GM18951 (cell line): Measurements from ENCODE around the gene NPAT.
A peak's percentile ranks its signal among the peaks of the same experiment; 100 is the strongest.
"Not testable (repeated sequence)": the region's sequence is repeated elsewhere in the genome, so short reads cannot be mapped to it uniquely, and the experiment has no call there.

Experiments
- POLR2A ChIP-seq: IDR thresholded peaks from 4 replicates; pipeline ENCODE4 v1.6.1; 2011; ENCODE audit warnings: mild to moderate bottlenecking; ENCODE audit not compliant: insufficient read length, insufficient read depth; ENCODE audit errors: extremely low read depth
- in situ Hi-C: fragments of 300-500 bp; cut with MboI; formaldehyde crosslinking; loops from one replicate; pipeline ENCODE4 v1.12.0; 2022; ENCODE audit warnings: low sequenced_read_pairs, mixed read lengths, inconsistent platforms; ENCODE audit not compliant: unreplicated experiment

The NPAT gene

DNA sequence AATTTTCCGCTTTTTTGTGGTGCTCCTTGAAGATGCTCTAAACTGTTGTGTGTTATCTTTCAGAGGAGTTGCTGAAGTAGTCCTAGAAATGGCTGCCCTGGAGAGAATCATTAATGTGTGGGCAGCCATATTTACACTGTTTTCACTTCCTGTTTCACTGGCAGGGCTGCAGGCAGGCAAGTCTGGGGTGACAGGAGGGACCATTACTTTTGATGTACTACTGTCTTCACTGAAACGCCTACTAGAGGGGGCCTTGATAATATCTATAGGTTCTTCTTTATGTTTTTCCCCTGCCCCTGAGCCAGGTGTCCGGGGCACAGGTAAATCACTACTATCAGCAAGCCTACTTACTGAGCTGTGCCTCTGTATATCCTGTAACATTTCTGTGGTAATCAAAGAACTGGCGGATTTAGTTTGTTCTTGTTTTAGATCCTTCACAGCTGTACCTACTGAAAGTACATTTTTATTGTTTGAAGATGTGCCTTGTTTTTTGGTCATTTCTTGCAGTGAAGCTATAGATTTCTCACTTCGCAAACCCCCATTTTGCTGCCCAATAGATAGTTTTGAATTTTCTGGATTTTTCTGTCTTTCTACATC is 61.4 kb downstream of the NPAT start:
- TF ChIP-seq POLR2A, result no peak
- in situ Hi-C loops, result no loop called here

DNA sequence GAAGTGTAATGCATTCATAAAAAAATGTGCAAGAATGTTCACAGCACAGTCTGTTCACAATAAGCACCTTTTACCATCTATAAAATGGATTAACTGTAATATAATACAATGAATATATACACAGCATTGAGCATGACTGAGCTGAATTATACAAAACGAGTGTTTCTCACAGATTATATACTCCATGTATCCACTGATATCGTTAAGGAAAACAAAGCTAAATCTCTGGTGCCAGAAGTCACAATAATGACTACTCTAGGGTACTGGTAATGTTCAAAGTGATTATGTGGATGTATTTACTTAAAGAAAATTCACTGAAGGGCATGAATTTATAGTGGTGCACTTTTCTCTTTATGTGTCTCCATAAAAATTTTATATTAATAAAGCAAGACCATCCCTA is 67.8 kb downstream of the NPAT start:
- in situ Hi-C loops, result no loop called here
- TF ChIP-seq POLR2A, result no peak

DNA sequence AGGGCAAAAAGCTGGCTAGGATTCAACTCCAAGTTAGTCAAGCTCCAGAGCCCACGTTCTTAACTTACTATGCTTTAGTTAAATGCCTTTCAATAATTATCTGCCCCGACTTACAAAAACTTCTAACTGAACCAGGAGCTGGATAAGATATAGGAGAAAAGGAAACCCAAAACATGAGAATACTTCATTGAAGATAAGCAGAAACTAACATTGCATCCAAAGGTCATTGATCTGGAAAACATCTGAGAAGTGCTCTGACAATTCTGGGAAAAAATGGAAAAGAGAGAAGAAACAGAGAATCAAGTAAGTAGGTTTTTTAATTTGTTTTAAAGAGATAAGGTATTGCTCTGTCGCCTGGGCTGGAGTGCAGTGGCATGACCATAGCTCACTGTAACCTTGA is 73.9 kb downstream of the NPAT start:
- TF ChIP-seq POLR2A, result no peak
- in situ Hi-C loops, result loop anchor here (25.0 kb wide), 1 partner anchor 514 kb away; the partner anchor contains the start of gene DDX10

DNA sequence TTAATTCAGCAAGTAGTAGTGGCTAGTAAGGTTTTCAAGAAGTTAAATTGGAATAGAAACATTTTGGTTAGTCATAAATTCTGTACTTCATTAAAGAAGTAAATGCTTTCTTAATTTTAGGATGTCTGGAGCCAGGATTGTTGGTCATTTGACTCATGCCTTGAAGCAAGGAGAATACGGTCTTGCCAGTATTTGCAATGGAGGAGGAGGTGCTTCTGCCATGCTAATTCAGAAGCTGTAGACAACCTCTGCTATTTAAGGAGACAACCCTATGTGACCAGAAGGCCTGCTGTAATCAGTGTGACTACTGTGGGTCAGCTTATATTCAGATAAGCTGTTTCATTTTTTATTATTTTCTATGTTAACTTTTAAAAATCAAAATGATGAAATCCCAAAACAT is 75.3 kb downstream of the NPAT start:
- in situ Hi-C loops, result loop anchor here (25.0 kb wide), 1 partner anchor 515 kb away; the partner anchor contains the start of gene DDX10
- no peak for TF ChIP-seq POLR2A

DNA sequence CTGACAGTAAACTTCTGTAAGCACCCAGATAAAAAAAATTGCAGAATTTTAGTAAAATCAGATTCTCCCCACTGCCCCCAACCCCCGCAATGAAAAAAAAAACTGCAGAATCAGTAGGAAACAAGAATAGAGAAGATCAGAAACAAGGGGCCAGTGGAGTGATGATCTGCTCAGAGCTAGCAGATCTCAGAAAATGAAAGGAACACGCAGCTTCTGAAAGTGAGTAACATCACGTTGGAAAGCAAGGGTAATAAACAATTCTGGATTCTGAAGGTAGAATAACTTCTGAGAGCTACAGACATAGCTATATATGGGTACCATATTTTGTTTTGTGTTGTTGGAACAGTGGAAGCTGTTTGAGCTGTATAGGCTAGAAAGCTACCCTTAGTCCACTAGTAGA is 77.8 kb downstream of the NPAT start:
- no peak for TF ChIP-seq POLR2A
- in situ Hi-C loops, result loop anchor here (25.0 kb wide), 1 partner anchor 518 kb away; the partner anchor contains the start of gene DDX10

DNA sequence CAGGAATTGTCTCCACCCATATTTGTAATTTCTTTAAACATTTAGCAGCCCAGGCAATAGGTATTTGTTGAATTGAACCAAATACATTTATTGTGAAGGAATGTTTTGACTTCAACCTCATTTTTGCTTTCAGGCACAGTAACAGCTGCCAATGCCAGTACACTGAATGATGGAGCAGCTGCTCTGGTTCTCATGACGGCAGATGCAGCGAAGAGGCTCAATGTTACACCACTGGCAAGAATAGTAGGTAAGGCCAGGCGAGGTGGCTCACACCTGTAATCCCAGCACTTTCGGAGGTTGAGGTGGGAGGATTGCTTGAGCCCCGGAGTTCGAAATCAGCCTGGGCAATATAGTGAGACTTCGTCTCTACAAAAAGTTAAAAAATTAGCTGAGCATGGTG is 80.1 kb downstream of the NPAT start:
- TF ChIP-seq POLR2A, result no peak
- in situ Hi-C loops, result loop anchor here (25.0 kb wide), 1 partner anchor 520 kb away; the partner anchor contains the start of gene DDX10

DNA sequence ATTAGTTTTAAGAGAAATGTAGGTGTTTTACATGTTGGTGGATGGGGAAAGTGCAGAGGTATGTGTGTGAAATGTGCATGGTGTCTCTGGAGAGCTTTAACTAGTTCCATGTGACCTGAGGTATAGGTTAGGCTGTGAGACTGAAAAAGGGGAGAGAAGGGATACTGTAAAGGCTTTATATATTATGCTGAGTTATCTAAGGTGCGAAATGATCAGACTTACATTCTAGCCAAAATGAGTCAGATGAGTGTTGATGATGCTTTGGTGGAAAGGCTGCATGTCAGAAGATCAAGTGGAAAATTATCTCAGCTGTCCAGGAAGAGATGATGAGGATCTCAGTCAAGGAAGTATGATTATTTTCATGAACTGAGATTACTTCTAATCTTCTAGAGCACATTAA is 85.2 kb downstream of the NPAT start:
- no peak for TF ChIP-seq POLR2A
- in situ Hi-C loops, result loop anchor here (25.0 kb wide), 1 partner anchor 525 kb away; the partner anchor contains the start of gene DDX10

DNA sequence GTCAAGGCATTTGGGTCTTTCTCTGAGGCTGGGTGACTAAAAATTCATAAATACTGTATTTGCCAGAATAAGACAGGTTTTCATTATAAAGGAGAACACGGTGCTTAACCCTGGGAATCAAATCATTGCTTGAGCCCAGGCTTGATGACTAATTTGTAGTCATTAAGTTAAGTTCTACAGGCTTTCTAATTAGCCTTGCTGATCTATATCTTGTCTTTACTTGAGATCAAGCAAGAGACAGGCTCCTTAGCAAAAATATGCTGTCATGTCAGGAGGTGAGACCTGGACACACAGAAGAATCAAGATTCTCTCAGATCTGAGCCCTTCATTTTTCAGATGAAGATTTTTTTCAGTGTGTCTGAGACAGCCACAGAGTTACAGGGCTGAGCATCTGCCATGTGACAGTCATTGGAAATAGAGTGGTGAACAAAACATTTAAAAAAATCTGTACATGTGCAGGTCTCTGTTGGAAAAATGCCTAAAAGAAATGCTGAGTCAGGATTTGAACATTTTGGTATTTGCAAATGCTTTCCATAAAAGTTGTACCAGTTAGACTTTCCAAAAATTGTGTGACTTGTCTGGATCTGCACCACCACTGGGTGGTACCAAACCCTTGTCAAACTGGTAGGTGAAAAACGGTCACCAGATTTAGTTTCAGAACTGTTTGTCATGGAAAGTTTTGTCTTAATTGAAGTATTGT is 86.4 kb downstream of the NPAT start:
- TF ChIP-seq POLR2A, result no peak
- in situ Hi-C loops, result loop anchor here (25.0 kb wide), 1 partner anchor 526 kb away; the partner anchor contains the start of gene DDX10

DNA sequence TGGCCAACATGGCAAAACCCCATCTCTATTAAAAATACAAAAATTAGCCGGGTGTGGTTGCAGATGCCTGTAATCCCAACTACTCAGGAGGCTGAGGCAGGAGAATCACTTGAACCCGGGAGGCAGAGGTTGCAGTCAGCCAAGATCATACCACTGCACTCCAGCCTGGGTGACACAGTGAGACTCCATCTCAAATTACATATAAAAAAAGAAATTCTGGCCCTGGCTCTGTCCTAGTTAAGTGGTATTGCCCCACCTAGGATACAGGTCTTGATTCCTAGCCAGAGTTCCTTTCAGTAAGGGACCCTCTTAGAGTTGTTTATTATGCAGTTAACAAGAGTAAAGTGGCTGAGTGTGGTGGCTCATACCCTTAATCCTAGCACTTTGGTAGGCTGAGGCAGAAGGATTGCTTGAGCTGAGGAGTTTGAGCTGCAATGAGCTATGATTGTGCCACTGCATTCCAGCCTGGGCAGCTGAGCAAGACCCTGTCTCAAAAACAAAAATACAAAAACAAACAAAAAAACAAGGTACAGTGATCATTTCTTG is 89.4 kb downstream of the NPAT start:
- in situ Hi-C loops, result loop anchor here (25.0 kb wide), 1 partner anchor 529 kb away; the partner anchor contains the start of gene DDX10

DNA sequence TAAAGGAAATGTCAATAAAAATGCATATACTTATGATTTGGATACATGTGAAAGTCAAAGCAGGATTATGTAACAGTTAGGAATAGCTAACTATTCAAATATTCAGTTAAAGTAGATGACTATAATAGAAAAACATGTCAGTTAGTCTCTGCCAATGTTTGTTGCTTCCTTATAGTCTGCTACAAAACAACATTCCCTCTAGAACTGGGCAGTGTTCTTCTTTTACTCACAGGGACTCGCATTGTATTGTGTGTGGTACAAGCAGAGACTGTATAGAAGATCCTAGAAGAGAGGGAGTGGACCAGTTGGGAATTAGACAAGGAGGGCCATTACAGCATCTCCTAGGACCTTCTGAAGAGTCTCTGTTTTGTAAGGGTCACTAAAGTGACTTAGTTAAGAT is 90.4 kb downstream of the NPAT start:
- TF ChIP-seq POLR2A, result no peak
- in situ Hi-C loops, result loop anchor here (25.0 kb wide), 1 partner anchor 530 kb away; the partner anchor contains the start of gene DDX10

DNA sequence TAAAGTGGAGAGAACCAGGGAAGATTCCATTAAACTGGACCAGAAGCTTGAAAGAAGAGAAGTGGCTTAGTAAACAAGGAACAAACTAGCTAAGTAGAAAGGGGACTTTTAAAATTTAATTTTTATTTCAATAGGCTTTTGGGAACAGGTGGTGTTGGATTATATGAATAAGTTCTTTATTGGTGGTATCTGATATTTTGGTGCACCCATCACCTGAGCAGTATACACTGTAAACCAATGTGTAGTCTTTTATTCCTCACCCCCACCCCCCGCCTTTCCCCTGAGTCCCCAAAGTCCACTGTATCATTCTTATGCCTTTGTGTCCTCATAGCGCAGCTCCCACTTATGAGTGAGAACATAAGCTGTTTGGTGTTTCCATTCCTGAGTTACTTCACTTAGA is 93.7 kb downstream of the NPAT start:
- in situ Hi-C loops, result loop anchor here (25.0 kb wide), 1 partner anchor 534 kb away; the partner anchor contains the start of gene DDX10
- TF ChIP-seq POLR2A, result no peak

DNA sequence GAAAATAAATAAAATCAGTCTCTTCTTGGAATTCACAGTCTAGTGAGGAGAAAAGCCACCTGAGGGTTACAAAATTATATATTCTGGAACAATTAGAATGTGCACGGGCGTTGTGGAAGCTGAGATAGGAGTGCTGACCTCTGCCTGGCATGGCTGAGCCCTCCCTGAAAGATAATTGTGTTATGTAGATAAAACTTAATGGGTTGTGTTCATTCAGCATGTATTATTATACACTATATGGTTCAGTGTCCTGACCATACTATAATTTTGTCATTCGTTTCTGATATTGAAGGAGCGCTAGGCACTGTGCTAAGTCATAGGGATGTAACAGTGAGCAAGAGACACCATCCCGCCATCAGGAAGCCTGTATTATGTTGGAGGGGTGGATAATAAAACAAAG is 97.3 kb downstream of the NPAT start:
- TF ChIP-seq POLR2A, result no peak
- in situ Hi-C loops, result loop anchor here (25.0 kb wide), 1 partner anchor 537 kb away; the partner anchor contains the start of gene DDX10

DNA sequence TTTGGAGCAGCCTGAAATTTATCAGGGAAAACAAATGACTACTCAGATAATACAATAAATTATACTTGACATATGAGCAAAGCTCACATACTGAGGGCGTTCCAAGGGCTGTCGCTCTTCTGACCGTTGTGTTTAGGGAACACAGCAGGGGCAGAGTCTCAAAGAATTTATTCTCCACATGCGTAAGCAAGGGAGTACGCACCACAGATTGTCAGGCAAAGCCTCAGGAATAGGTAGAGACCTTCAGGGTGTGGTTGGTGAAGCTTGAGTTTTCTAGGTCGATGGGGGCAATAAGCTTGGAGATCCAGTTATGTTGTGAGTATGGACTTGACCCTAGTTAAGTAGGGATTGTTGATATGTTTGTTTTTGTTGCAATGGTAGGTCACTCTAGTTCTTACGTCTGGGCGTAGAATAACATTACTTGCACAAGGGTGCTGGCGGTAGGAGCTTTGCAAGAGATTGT is 100.2 kb downstream of the NPAT start:
- no peak for TF ChIP-seq POLR2A
- in situ Hi-C loops, result no loop called here

DNA sequence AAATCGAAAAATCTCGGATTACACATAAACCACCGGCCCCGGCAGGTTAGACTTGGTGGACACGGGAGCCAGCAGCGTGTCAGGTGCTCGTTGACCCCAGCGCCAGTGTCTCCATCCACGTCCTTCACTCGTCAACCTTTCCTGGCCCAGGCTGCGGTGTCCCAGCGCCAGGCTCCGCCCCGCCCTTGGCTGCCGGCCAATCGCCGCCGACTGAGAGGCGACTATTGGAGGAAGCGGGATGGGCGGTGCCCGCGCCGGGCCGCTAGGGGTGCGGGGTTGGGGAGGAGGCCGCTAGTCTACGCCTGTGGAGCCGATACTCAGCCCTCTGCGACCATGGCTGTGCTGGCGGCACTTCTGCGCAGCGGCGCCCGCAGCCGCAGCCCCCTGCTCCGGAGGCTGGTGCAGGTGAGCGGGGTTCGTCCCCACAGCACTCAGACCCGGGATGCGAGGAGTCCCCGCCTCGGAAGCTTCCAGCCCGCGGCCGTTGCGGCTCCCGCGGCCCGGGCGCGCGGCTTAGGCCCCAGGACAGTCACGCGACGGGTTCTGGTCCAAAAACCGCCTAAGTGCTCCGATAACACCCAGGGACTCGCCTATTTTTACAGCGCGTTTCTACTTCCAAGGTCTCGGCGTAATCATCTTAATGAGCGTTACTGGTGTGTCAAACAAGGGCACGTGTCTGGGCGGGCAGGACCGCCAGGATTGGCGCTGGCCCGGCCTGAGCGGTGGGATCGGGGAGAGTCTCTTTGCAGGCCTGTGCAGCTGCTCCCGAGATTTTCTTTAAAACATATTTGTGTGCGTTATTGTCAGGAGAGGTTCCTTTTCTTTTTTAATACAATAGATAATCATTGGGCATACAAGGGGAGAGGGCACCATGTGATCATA is 100.9 kb downstream of the NPAT start, which contains the start of gene ACAT1:
ACAT1 (plus strand) TSS at position 294 of the 882 bp plus-strand sequence; CDS start at position 334, 40 bp downstream.
- TF ChIP-seq POLR2A, result peak; percentile 86

DNA sequence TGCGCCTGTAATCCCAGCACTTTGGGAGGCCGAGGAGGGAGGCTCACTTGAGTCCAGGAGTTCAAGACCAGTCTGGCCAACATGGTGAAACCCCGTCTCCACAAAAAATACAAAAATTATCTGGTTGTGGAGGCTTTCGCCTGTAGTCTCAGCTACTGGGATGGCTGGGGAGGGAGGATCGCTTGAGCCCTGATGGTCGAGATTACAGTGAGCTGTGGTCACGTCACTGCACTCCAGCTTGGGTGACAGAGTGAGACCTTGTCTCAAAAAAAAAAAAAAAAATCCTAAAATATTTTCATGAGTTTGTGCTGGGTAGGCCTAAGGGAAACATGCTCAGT is 101.5 kb downstream of the NPAT start:
- in situ Hi-C loops, result not testable (repeated sequence)

More for the DNA sequence above, 100.9 kb downstream of the NPAT start, which contains the start of gene ACAT1:
- in situ Hi-C loops, result no loop called here
